H1 (cell line): ENCODE data around the gene DDX3X. TPM values are rescaled to one million over a fixed set of nuclear protein-coding genes. Genes with fewer than 3 reads are reported as not detected.
"Not testable (repeated sequence)": the region's sequence is repeated elsewhere in the genome, so short reads cannot be mapped to it uniquely, and the experiment has no call there.

Experiments
- CTCF ChIA-PET: fragments of 300-600 bp; sonication (Branson Sonifier 250); formaldehyde crosslinking; loops from one replicate; lab custom pipeline; 2021; ENCODE audit not compliant: partially characterized antibody; lab: Charles Lee
- POLR2A ChIA-PET: fragments of 300-600 bp; sonication (Branson Sonifier 250); formaldehyde crosslinking; loops from one replicate; lab custom pipeline; 2021; ENCODE audit warnings: inconsistent platforms; ENCODE audit not compliant: partially characterized antibody; lab: Charles Lee
- DNase-seq, 2 experiments: peaks; one replicate each; pipeline versions ENCODE4 v3.0.0 to v3.0.0-alpha.2; 2010 to 2022; ENCODE audit warnings: low spot score in 2 of 2, low read depth in 1 of 2, mixed read lengths in 1 of 2
- FAIRE-seq: peaks from 2 replicates; lab custom pipeline; 2011; peaks lifted over from hg19 to GRCh38; lab: Jason Lieb, UNC
- H2AFZ ChIP-seq: 2 replicates; pipeline ENCODE4 v1.8.1; 2012; ENCODE audit warnings: low read length, inconsistent platforms
- H2AK5ac ChIP-seq: 2 replicates; pipeline ENCODE4 v1.6.1; 2013; ENCODE audit warnings: low read depth, low read length
- H2BK120ac ChIP-seq: replicated peaks from 2 replicates; pipeline ENCODE3; 2013; ENCODE audit warnings: low read depth, low read length, inconsistent platforms
- H2BK12ac ChIP-seq: 2 replicates; pipeline ENCODE4 v1.6.1; 2013; ENCODE audit warnings: low read depth, low read length
- H2BK15ac ChIP-seq: 2 replicates; pipeline ENCODE4 v1.6.1; 2013; ENCODE audit warnings: low read length
- H2BK20ac ChIP-seq: 2 replicates; pipeline ENCODE4 v1.6.1; 2013; ENCODE audit warnings: low read length
- H2BK5ac ChIP-seq: 2 replicates; pipeline ENCODE4 v1.6.1; 2013; ENCODE audit warnings: low read depth, low read length
- H3K14ac ChIP-seq: 2 replicates; pipeline ENCODE4 v1.6.1; 2013; ENCODE audit warnings: inconsistent platforms; ENCODE audit not compliant: insufficient read length
- H3K18ac ChIP-seq: 2 replicates; pipeline ENCODE4 v1.6.1; 2013; ENCODE audit warnings: low read length; ENCODE audit errors: extremely low read depth
- H3K23ac ChIP-seq: 2 replicates; pipeline ENCODE4 v1.6.1; 2013; ENCODE audit warnings: inconsistent platforms; ENCODE audit not compliant: insufficient read length
- H3K23me2 ChIP-seq: 2 replicates; pipeline ENCODE4 v1.6.1; 2013; ENCODE audit warnings: low read depth, low read length
- H3K27ac ChIP-seq: 2 replicates; pipeline ENCODE4 v1.6.1; 2011; ENCODE audit warnings: low read depth, low read length, inconsistent platforms
- H3K27me3 ChIP-seq, 4 experiments: replicated peaks in 1 of 4; 1 replicate in 1 of 4; 2 replicates in 3 of 4; pipeline versions ENCODE4 v1.6.1 to v1.8.1; 2011 to 2013; ENCODE audit warnings: low read length in 3 of 4, mild to moderate bottlenecking in 3 of 4, inconsistent platforms in 2 of 4, mixed read lengths in 2 of 4, moderate library complexity in 1 of 4; ENCODE audit not compliant: control insufficient read depth in 3 of 4, insufficient read depth in 3 of 4; ENCODE audit errors: extremely low read depth in 1 of 4
- H3K36me3 ChIP-seq, 4 experiments: 2 replicates each; pipeline versions ENCODE4 v1.6.1 to v1.8.1; 2011 to 2013; ENCODE audit warnings: mild to moderate bottlenecking in 4 of 4, low read length in 3 of 4, moderate library complexity in 2 of 4, control low read depth in 1 of 4, inconsistent platforms in 1 of 4; ENCODE audit not compliant: insufficient read depth in 4 of 4, control insufficient read depth in 2 of 4
- H3K4ac ChIP-seq: replicated peaks from 2 replicates; pipeline ENCODE3; 2013; ENCODE audit warnings: low read length, low read depth, mixed read lengths, inconsistent platforms; ENCODE audit not compliant: insufficient read length
- H3K4me1 ChIP-seq, 4 experiments: replicated peaks in 1 of 4; 1 replicate in 1 of 4; 2 replicates in 3 of 4; pipeline versions ENCODE4 v1.6.1 to v1.8.1; 2011 to 2013; ENCODE audit warnings: low read length in 3 of 4, inconsistent platforms in 2 of 4, mixed read lengths in 1 of 4; ENCODE audit not compliant: insufficient read depth in 4 of 4, control insufficient read depth in 3 of 4
- H3K4me2 ChIP-seq, 2 experiments: 2 replicates each; pipeline versions ENCODE4 v1.6.1 to v1.8.1; 2011 to 2013; ENCODE audit warnings: low read depth in 2 of 2, low read length in 2 of 2, control low read depth in 1 of 2, inconsistent platforms in 1 of 2, mild to moderate bottlenecking in 1 of 2; ENCODE audit not compliant: insufficient read depth in 1 of 2
- H3K4me3 ChIP-seq, 4 experiments: fragments of 200-600, 300-600 bp in 1 of 4; sonication (generic), shearing (Covaris generic), sonication (Bioruptor Twin) in 1 of 4; 2 replicates each; pipeline versions ENCODE4 v1.5.1 to v1.8.1; 2011 to 2016; ENCODE audit warnings: low read length in 4 of 4, low read depth in 3 of 4, control low read depth in 2 of 4, inconsistent platforms in 2 of 4, mild to moderate bottlenecking in 2 of 4, mixed read lengths in 1 of 4, moderate library complexity in 1 of 4; ENCODE audit not compliant: insufficient read depth in 2 of 4; ENCODE audit errors: extremely low read depth in 1 of 4
- H3K56ac ChIP-seq: replicated peaks from 2 replicates; pipeline ENCODE3; 2013; ENCODE audit warnings: low read depth, mild to moderate bottlenecking, mixed read lengths, low read length, inconsistent platforms; ENCODE audit not compliant: insufficient read length
- H3K79me1 ChIP-seq: 2 replicates; pipeline ENCODE4 v1.6.1; 2013; ENCODE audit warnings: low read depth, low read length, control low read depth
- H3K79me2 ChIP-seq, 2 experiments: 2 replicates each; pipeline versions ENCODE4 v1.6.1 to v1.8.1; 2012 to 2013; ENCODE audit warnings: low read length in 2 of 2, mild to moderate bottlenecking in 2 of 2, inconsistent platforms in 1 of 2; ENCODE audit not compliant: insufficient read depth in 2 of 2, control insufficient read depth in 1 of 2
- H3K9ac ChIP-seq, 4 experiments: replicated peaks in 1 of 4; 1 replicate in 1 of 4; 2 replicates in 3 of 4; pipeline versions ENCODE4 v1.6.1 to v1.8.1; 2011 to 2013; ENCODE audit warnings: low read depth in 3 of 4, low read length in 3 of 4, control low read depth in 2 of 4, mild to moderate bottlenecking in 2 of 4, moderate library complexity in 2 of 4, inconsistent platforms in 1 of 4; ENCODE audit errors: extremely low read depth in 1 of 4
- H3K9me3 ChIP-seq, 2 experiments: 2 replicates each; pipeline versions ENCODE4 v1.6.1 to v1.8.1; 2012 to 2013; ENCODE audit warnings: mild to moderate bottlenecking in 2 of 2, moderate library complexity in 2 of 2, control low read depth in 1 of 2, inconsistent platforms in 1 of 2, low read depth in 1 of 2, low read length in 1 of 2, mixed read lengths in 1 of 2; ENCODE audit not compliant: insufficient read depth in 2 of 2
- H4K20me1 ChIP-seq, 2 experiments: replicated peaks in 1 of 2; 2 replicates each; pipeline versions ENCODE3 to v1.8.1; 2011 to 2013; ENCODE audit warnings: inconsistent platforms in 2 of 2, low read length in 2 of 2, mild to moderate bottlenecking in 1 of 2; ENCODE audit not compliant: insufficient read depth in 2 of 2, control insufficient read depth in 1 of 2
- H4K5ac ChIP-seq: 2 replicates; pipeline ENCODE4 v1.6.1; 2013; ENCODE audit warnings: low read length, low read depth, mixed read lengths, inconsistent platforms; ENCODE audit not compliant: insufficient read length
- H4K8ac ChIP-seq: 2 replicates; pipeline ENCODE4 v1.8.0; 2013; ENCODE audit warnings: mild to moderate bottlenecking, moderate library complexity, low read length, inconsistent platforms; ENCODE audit not compliant: insufficient read depth; ENCODE audit errors: extremely low read depth
- H4K91ac ChIP-seq: replicated peaks from 2 replicates; pipeline ENCODE3; 2013; ENCODE audit warnings: low read length, mixed read lengths, inconsistent platforms; ENCODE audit not compliant: insufficient read length
- SIRT6 ChIP-seq: IDR thresholded peaks from one replicate; pipeline ENCODE4 v1.7.1; 2012; ENCODE audit warnings: low read length, inconsistent platforms
- WGBS, 2 experiments: shearing (Covaris generic) in 1 of 2; methylation state at CpG; one replicate each; pipeline versions ENCODE4 v1.1.6 to v1.1.7; 2013 to 2015; ENCODE audit warnings: low lambda C conversion rate in 2 of 2, mixed read lengths in 2 of 2, inconsistent platforms in 1 of 2, low coverage in 1 of 2, missing lambda C conversion rate in 1 of 2; ENCODE audit not compliant: insufficient replicate concordance in 2 of 2, insufficient coverage in 1 of 2, insufficient read length in 1 of 2; ENCODE audit errors: extremely low coverage in 1 of 2, missing lambda C conversion rate in 1 of 2; 5-methylcytosine and 5-hydroxymethylcytosine counted together
- polyA plus RNA-seq, 7 experiments: library from polyadenylated mRNA; depleted of rRNA in 3 of 7; stranded (reverse) in 5 of 7; unstranded in 2 of 7; fragments of >200 nt in 5 of 7; fragments of 200-250 nt in 2 of 7; gene quantifications; 1 replicate in 5 of 7; 2 replicates in 1 of 7; 4 replicates in 1 of 7; pipeline versions ENCODE4 v1.2.1 to v1.2.3, GENCODE V29; 2011 to 2013; ENCODE audit warnings: missing spikeins in 2 of 7, mixed read lengths in 2 of 7
- total RNA-seq: library from RNA; stranded (reverse); fragmentation: NEBNext Ultra II Directional; extraction: Animal tissue kit (Norgen Biotek cat#: 25700); gene quantifications from 2 replicates; pipeline ENCODE4 v1.2.1, GENCODE V29; 2021

DDX3X gene
- total and polyA plus RNA-seq, 2 of the 8 experiments (the other 6 are each of a cell fraction or from before 2014, with no cell fraction given): 39.4 to 291 TPM

GRCh38 chrX:41397768-41398167 lies 63.8 kb downstream of the DDX3X start:
- Histone ChIP-seq H3K56ac (no peak overlapping the region), H3K4me3 (no peak overlapping the region), H3K18ac (no peak overlapping the region), H3K4me2 (no peak overlapping the region), H3K23me2 (no peaks in the 10 kb centered on the region), H2BK20ac (no peak overlapping the region), H2BK12ac (no peak overlapping the region), H4K8ac (no peak overlapping the region), H3K36me3 (no peaks in the 10 kb centered on the region), H3K23ac (no peak overlapping the region), H3K4ac (no peak overlapping the region), H2AFZ (no peak overlapping the region), H3K9me3 (no peaks in the 10 kb centered on the region), H4K20me1 (no peaks in the 10 kb centered on the region), H3K27me3 (no peaks in the 10 kb centered on the region), H3K27ac (no peak overlapping the region), H3K4me1 (no peaks in the 10 kb centered on the region), H3K9ac (no peak overlapping the region), H2BK15ac (no peak overlapping the region), H2AK5ac (no peak overlapping the region), H3K79me2 (no peaks in the 10 kb centered on the region), H3K79me1 (no peaks in the 10 kb centered on the region), H4K5ac (no peak overlapping the region), H2BK5ac (no peak overlapping the region), H2BK120ac (no peak overlapping the region), H3K14ac (no peak overlapping the region), H4K91ac (no peak overlapping the region)
- POLR2A ChIA-PET: interaction anchor here (1.4 kb wide), 1 partner anchor 12 kb away, joined by 3 read pairs; no protein-coding TSS in a partner anchor
- no peak for FAIRE-seq
- DNase-seq: no peak
- CTCF ChIA-PET: no interaction called here
- no peak for TF ChIP-seq SIRT6
- 90% methylated on average over 2 of the region's 2 CpGs; no CpG with 5 or more reads in 1 of the 2 experiments for WGBS, 2 experiments

GRCh38 chrX:41402556-41402955 lies 68.6 kb downstream of the DDX3X start:
- H3K36me3 ChIP-seq, DNase-seq, H4K5ac ChIP-seq, H3K9me3 ChIP-seq, H3K27ac ChIP-seq, H3K23me2 ChIP-seq, H3K56ac ChIP-seq, H3K79me1 ChIP-seq, H3K79me2 ChIP-seq, H3K27me3 ChIP-seq, H2BK15ac ChIP-seq, H2BK20ac ChIP-seq, H3K9ac ChIP-seq, H4K20me1 ChIP-seq, CTCF ChIA-PET, H2AK5ac ChIP-seq, H3K18ac ChIP-seq, H3K4me3 ChIP-seq, POLR2A ChIA-PET, H3K4ac ChIP-seq, H4K91ac ChIP-seq, H3K14ac ChIP-seq, H2BK120ac ChIP-seq, H3K4me1 ChIP-seq, H4K8ac ChIP-seq, H2AFZ ChIP-seq, H2BK12ac ChIP-seq, H2BK5ac ChIP-seq, H3K23ac ChIP-seq, FAIRE-seq, H3K4me2 ChIP-seq: not testable (repeated sequence)
- WGBS, 2 experiments: 89% methylated on average over 2 of the region's 2 CpGs; no CpG with 5 or more reads in 1 of the 2 experiments
